GM12865 (cell line): ENCODE results near the gene TMPRSS9.
"Not testable (repeated sequence)": the region's sequence is repeated elsewhere in the genome, so short reads cannot be mapped to it uniquely, and the experiment has no call there.

Experiments used
- DNase-seq: peaks from one replicate; pipeline ENCODE4 v3.0.0; 2010; ENCODE audit warnings: low read depth
- H3K4me3 ChIP-seq: 2 replicates; pipeline ENCODE4 v1.5.1; 2011; ENCODE audit warnings: mild to moderate bottlenecking, low read depth, low read length, control low read depth
- CTCF ChIP-seq: IDR thresholded peaks from 2 replicates; pipeline ENCODE4 v1.5.1; 2011; ENCODE audit warnings: low read length, control low read depth, low read depth, inconsistent platforms; ENCODE audit not compliant: insufficient read depth; ENCODE audit errors: missing control alignments

Gene TMPRSS9

GRCh38 chr19:2413159-2413558 lies 53.1 kb downstream of the TMPRSS9 start:
- TF ChIP-seq CTCF = no peak
- no peak overlapping the region for H3K4me3 ChIP-seq
- DNase-seq = no peak

- no peak overlapping the region for H3K4me3 ChIP-seq
- TF ChIP-seq CTCF = no peak
- no peak for DNase-seq
Observed at GRCh38 chr19:2413629-2414028, 53.6 kb downstream of the TMPRSS9 start.

GRCh38 chr19:2415281-2415972 lies 55.4 kb downstream of the TMPRSS9 start:
- TF ChIP-seq CTCF = no peak
- DNase-seq = no peak
- H3K4me3 ChIP-seq = no peak overlapping the region

GRCh38 chr19:2415973-2416319 lies 55.9 kb downstream of the TMPRSS9 start:
- DNase-seq = no peak
- H3K4me3 ChIP-seq = no peak overlapping the region
- TF ChIP-seq CTCF = no peak

- H3K4me3 ChIP-seq = no peak overlapping the region
- no peak for TF ChIP-seq CTCF
- DNase-seq = no peak
Observed at GRCh38 chr19:2416321-2417097, 56.4 kb downstream of the TMPRSS9 start.

- H3K4me3 ChIP-seq, DNase-seq: not testable (repeated sequence)
Observed at GRCh38 chr19:2417436-2417835, 57.4 kb downstream of the TMPRSS9 start.

GRCh38 chr19:2417881-2418406 lies 57.9 kb downstream of the TMPRSS9 start:
- no peak for TF ChIP-seq CTCF
- no peak overlapping the region for H3K4me3 ChIP-seq
- DNase-seq = no peak
